ENCODE results near the gene FBXW9. TPM values are rescaled to one million over a fixed set of nuclear protein-coding genes. Genes with fewer than 3 reads are reported as not detected.
"Not testable (repeated sequence)": the region's sequence is repeated elsewhere in the genome, so short reads cannot be mapped to it uniquely, and the experiment has no call there.

The FBXW9 gene
- total RNA-seq, 1 donor from 2014 or later, result 8.0 TPM

DNA sequence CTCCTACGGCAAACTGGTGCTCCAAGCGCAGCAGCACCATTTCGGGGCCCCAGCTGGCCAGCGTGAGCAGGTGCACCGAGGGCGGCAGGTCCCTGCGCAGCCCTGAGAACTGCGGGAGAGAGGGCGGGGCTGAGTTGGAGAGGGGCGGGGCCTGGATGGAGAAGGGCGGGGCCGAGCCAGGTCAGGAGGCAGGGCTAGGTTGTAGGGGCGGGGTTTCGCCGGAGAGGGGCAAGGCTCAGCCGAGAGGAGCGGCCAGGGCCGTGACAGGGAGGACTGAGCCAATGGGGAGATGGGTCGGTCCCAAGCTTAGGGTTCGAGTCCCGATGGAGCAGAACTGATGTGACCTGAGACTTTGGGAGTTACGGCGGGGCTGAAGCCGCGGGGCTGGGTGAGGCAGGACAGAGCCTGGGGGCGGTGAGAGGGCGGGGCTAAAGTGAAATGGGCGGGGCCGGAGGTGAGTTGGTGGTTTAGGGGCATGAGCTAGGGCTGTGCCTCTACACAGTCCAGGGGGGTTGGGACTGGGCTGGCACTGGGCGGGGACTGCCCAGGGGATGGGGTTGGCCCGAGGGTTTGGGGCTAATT lies 48.9 kb downstream of the FBXW9 start:
- Mint-ChIP-seq H3K27ac (ENCODE audit: unreplicated experiment) (no peak overlapping the region), H3K27me3 (ENCODE audit: unreplicated experiment) (peaks cover 15% of the 10 kb centered on the region), H3K36me3 (ENCODE audit: low read depth, unreplicated experiment) (peaks cover 15% of the 10 kb centered on the region), H3K4me3 (ENCODE audit: unreplicated experiment) (no peak overlapping the region), H3K9me3 (ENCODE audit: unreplicated experiment) (no peaks in the 10 kb centered on the region), H3K4me1 (ENCODE audit: unreplicated experiment) (no peaks in the 10 kb centered on the region)
- TF ChIP-seq, protein P1, sequence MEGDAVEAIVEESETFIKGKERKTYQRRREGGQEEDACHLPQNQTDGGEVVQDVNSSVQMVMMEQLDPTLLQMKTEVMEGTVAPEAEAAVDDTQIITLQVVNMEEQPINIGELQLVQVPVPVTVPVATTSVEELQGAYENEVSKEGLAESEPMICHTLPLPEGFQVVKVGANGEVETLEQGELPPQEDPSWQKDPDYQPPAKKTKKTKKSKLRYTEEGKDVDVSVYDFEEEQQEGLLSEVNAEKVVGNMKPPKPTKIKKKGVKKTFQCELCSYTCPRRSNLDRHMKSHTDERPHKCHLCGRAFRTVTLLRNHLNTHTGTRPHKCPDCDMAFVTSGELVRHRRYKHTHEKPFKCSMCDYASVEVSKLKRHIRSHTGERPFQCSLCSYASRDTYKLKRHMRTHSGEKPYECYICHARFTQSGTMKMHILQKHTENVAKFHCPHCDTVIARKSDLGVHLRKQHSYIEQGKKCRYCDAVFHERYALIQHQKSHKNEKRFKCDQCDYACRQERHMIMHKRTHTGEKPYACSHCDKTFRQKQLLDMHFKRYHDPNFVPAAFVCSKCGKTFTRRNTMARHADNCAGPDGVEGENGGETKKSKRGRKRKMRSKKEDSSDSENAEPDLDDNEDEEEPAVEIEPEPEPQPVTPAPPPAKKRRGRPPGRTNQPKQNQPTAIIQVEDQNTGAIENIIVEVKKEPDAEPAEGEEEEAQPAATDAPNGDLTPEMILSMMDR (IDR thresholded peaks at IDR 0.05; ENCODE audit: unreplicated experiment), result no peak
- DNase-seq (ENCODE audit: low spot score), result no peak

DNA sequence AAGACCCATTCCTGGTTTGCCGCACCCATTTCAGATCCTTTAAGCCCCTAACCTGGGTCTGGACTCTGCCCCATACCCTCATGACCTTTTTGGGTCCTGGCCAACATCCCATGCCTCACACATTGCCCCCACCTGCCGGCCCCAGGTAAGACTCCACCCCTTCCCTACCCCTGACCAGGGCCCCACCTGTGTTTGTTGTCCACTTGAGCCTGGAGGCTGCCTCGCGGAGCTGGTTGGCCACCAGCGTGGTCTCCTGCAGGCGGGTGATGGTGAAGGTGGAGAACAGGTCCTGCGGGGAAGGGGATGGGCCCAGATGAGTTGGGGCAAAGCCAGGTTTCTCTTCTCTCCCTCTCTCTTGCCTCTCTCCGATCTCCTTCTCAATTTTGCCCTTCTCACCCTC lies 49.4 kb downstream of the FBXW9 start:
- TF ChIP-seq, protein P1 (IDR thresholded peaks at IDR 0.05; ENCODE audit: unreplicated experiment), result no peak
- Mint-ChIP-seq H3K9me3 (ENCODE audit: unreplicated experiment) (no peaks in the 10 kb centered on the region), H3K4me1 (ENCODE audit: unreplicated experiment) (no peaks in the 10 kb centered on the region), H3K27ac (ENCODE audit: unreplicated experiment) (no peak overlapping the region), H3K36me3 (ENCODE audit: low read depth, unreplicated experiment) (peaks cover 14% of the 10 kb centered on the region), H3K4me3 (ENCODE audit: unreplicated experiment) (no peak overlapping the region), H3K27me3 (ENCODE audit: unreplicated experiment) (peaks cover 15% of the 10 kb centered on the region)
- no peak for DNase-seq (ENCODE audit: low spot score)

DNA sequence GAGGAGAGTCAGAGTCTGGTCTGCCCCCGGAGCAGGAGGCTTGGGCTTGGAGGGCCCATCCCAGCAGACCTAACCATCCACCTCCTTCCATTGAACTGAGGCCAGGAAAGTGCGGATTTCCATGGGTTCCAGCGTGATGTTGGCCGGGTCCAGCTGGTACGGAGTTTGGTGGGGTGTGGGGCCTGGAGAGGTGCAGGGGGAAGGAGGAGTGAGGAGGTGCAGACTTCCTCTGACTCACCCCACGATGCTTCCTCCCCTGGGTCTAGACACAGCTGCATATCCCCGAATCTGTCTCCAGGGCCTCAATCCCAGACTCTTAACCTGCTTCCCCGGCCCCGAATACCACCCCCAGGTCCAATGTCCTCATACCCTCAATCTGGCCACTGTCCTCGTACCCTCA lies 49.9 kb downstream of the FBXW9 start:
- Mint-ChIP-seq H3K27ac (ENCODE audit: unreplicated experiment) (no peak overlapping the region), H3K36me3 (ENCODE audit: low read depth, unreplicated experiment) (peaks cover 11% of the 10 kb centered on the region), H3K27me3 (ENCODE audit: unreplicated experiment) (peaks cover 15% of the 10 kb centered on the region), H3K9me3 (ENCODE audit: unreplicated experiment) (no peaks in the 10 kb centered on the region), H3K4me1 (ENCODE audit: unreplicated experiment) (no peaks in the 10 kb centered on the region), H3K4me3 (ENCODE audit: unreplicated experiment) (no peak overlapping the region)
- TF ChIP-seq, protein P1 (IDR thresholded peaks at IDR 0.05; ENCODE audit: unreplicated experiment), result no peak
- no peak for DNase-seq (ENCODE audit: low spot score)

DNA sequence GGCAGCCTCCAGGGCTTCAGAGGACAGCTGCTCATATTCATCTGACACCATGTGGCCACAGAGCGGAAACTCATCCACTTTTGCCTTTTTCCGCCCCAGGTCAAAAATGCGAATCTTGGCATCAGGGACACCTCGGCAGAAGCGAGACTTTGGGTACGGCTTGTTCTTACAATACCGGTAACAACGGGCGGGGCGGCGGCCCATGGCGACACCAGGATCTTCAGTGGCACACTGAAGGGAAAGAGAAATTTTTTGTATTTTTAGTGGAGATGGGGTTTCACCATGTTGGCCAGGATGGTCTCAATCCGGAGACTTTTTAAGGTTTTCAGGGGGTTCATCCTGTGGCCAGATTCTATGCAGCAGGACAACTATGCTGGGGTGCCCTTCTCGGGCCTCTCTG lies 52.7 kb downstream of the FBXW9 start:
- H3K9me3 Mint-ChIP-seq (ENCODE audit: unreplicated experiment); H3K4me3 Mint-ChIP-seq (ENCODE audit: unreplicated experiment); H3K36me3 Mint-ChIP-seq (ENCODE audit: low read depth, unreplicated experiment); DNase-seq (ENCODE audit: low spot score); H3K4me1 Mint-ChIP-seq (ENCODE audit: unreplicated experiment); H3K27ac Mint-ChIP-seq (ENCODE audit: unreplicated experiment): not testable (repeated sequence)
- peaks cover 19% of the 10 kb centered on the region for H3K27me3 Mint-ChIP-seq (ENCODE audit: unreplicated experiment)

DNA sequence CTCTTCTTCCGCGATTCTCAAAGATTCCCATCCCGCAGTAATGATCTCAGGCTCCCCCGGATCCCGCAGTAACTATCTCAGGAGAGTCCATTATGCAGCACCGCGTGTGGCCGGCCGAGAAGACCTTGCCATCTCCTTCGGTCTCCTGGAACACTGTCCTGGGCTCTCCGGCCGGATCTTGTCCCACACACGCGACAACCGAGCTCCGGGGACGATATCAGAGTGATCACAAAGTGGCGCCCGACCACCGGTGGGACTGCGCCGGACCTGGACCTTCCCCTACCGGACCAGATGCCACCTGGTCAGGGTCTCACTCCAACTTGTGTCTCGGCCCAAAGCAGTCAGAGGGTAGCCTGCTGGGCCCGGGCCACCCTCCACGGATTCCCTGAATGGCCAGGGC lies 53.9 kb downstream of the FBXW9 start:
- Mint-ChIP-seq H3K4me3 (ENCODE audit: unreplicated experiment) (no peak overlapping the region), H3K27me3 (ENCODE audit: unreplicated experiment) (peaks cover 18% of the 10 kb centered on the region), H3K4me1 (ENCODE audit: unreplicated experiment) (peaks cover 5% of the 10 kb centered on the region), H3K27ac (ENCODE audit: unreplicated experiment) (no peak overlapping the region), H3K9me3 (ENCODE audit: unreplicated experiment) (no peaks in the 10 kb centered on the region), H3K36me3 (ENCODE audit: low read depth, unreplicated experiment) (peaks cover 7% of the 10 kb centered on the region)
- no peak for DNase-seq (ENCODE audit: low spot score)
- TF ChIP-seq, protein P1 (IDR thresholded peaks at IDR 0.05; ENCODE audit: unreplicated experiment), result no peak

Measured in endothelial cell (in vitro differentiated cells).